K562 (cell line): ENCODE results near the gene HRH1. TPM values are rescaled to one million over a fixed set of nuclear protein-coding genes. Genes with fewer than 3 reads are reported as not detected.

Experiments
- C11orf30 ChIP-seq: fragments of 450-650 bp; IDR thresholded peaks from 2 replicates; pipeline ENCODE4 v1.6.1; 2016; ENCODE audit warnings: low read depth, mild to moderate bottlenecking
- ETS1 ChIP-seq: conservative IDR thresholded peaks from 2 replicates; pipeline ENCODE4 v1.6.1; 2011; ENCODE audit warnings: low read depth, mild to moderate bottlenecking, low read length; ENCODE audit not compliant: control insufficient read depth
- ETV6 ChIP-seq, 3 experiments: fragments of 150-350 bp in 1 of 3; sonication (generic) in 1 of 3; formaldehyde crosslinking in 1 of 3; IDR thresholded peaks; 2 replicates each; pipeline versions ENCODE4 v1.6.1 to v1.8.0; 2014 to 2022; ENCODE audit warnings: borderline replicate concordance in 2 of 3, low read depth in 2 of 3, antibody characterized with exemption in 1 of 3, low read length in 1 of 3, mild to moderate bottlenecking in 1 of 3, missing genetic modification reagents in 1 of 3
- FOS ChIP-seq: IDR thresholded peaks from 3 replicates; pipeline ENCODE4 v1.6.1; 2011; ENCODE audit not compliant: insufficient read length; ENCODE audit errors: extremely low read depth
- HMGXB4 ChIP-seq: sonication (generic); formaldehyde crosslinking; IDR thresholded peaks from 2 replicates; pipeline ENCODE4 v1.8.1; 2023; ENCODE audit warnings: mild to moderate bottlenecking, missing genetic modification reagents
- MCM3 ChIP-seq: fragments of 450-650 bp; IDR thresholded peaks from 2 replicates; pipeline ENCODE4 v1.6.1; 2016
- RBM17 ChIP-seq: fragments of 200-400 bp; formaldehyde crosslinking; IDR thresholded peaks from 2 replicates; pipeline ENCODE4 v1.6.1; 2017; ENCODE audit warnings: low read depth, mild to moderate bottlenecking, low read length, borderline replicate concordance
- SETDB1 ChIP-seq: IDR thresholded peaks from one replicate; pipeline ENCODE4 v1.6.1; 2012; ENCODE audit warnings: low read length, control low read depth, inconsistent platforms
- SNRNP70 ChIP-seq: fragments of 200-400 bp; formaldehyde crosslinking; optimal IDR thresholded peaks from 2 replicates; pipeline ENCODE3; 2017; ENCODE audit warnings: low read depth, low read length
- SUPT5H ChIP-seq: fragments of 450-650 bp; IDR thresholded peaks from 2 replicates; pipeline ENCODE4 v1.6.1; 2016
- TAL1 ChIP-seq: fragments of 450-650 bp; IDR thresholded peaks from 2 replicates; pipeline ENCODE4 v1.6.1; 2016; ENCODE audit warnings: mild to moderate bottlenecking
- ZBTB17 ChIP-seq: fragments of 450-650 bp; formaldehyde crosslinking; IDR thresholded peaks from 2 replicates; pipeline ENCODE4 v1.4.0; 2020; ENCODE audit warnings: mild to moderate bottlenecking
- ZNF76 ChIP-seq: fragments of 250-450 bp; sonication (Bioruptor Pico); IDR thresholded peaks from 2 replicates; pipeline ENCODE4 v1.4.0; 2020; ENCODE audit warnings: mild to moderate bottlenecking, moderate library complexity, borderline replicate concordance
- polyA plus RNA-seq, 8 experiments: library from polyadenylated mRNA; depleted of rRNA in 4 of 8; stranded (reverse) in 5 of 8; unstranded in 3 of 8; fragments of >200 nt; fragmentation: Nextera tagmentation in 2 of 8; fragmentation: Illumina TruSeq in 1 of 8; extraction: Ambion mirVana in 2 of 8; extraction: Trizol in 1 of 8; gene quantifications; 2 replicates each; pipeline versions ENCODE4 v1.2.1 to v1.2.3, GENCODE V29; 2011 to 2014; ENCODE audit warnings: inconsistent platforms in 1 of 8, missing spikeins in 1 of 8
- total RNA-seq, 7 experiments: library from RNA; depleted of rRNA in 6 of 7; stranded (reverse); fragments of >200 nt in 6 of 7; fragmentation: Illumina TruSeq in 2 of 7; extraction: Trizol in 2 of 7; gene quantifications; 2 replicates each; pipeline versions ENCODE4 v1.2.1 to v1.2.3, GENCODE V29; 2011 to 2021; ENCODE audit warnings: low replicate concordance in 1 of 7
- TF ChIP-seq, protein P1 (sequence below): sonication (generic); formaldehyde crosslinking; IDR thresholded peaks from 2 replicates; pipeline ENCODE4 v1.8.0; 2023; ENCODE audit warnings: mild to moderate bottlenecking, missing genetic modification reagents
- TF ChIP-seq, protein P2 (sequence below): sonication (generic); formaldehyde crosslinking; IDR thresholded peaks from 2 replicates; pipeline ENCODE4 v1.8.1; 2023; ENCODE audit warnings: mild to moderate bottlenecking, missing genetic modification reagents
- TF ChIP-seq, protein P3 (sequence below): sonication (generic); formaldehyde crosslinking; IDR thresholded peaks from 2 replicates; pipeline ENCODE4 v1.8.0; 2023; ENCODE audit warnings: mild to moderate bottlenecking, missing genetic modification reagents
- TF ChIP-seq, protein P4 (sequence below): fragments of 250-450 bp; sonication (Bioruptor Pico); IDR thresholded peaks from 2 replicates; pipeline ENCODE4 v1.9.0; 2021; ENCODE audit warnings: mild to moderate bottlenecking

Gene HRH1
- total and polyA plus RNA-seq, 9 of the 15 experiments (the other 6 are each of a cell fraction or from before 2014, with no cell fraction given), result 0.03 to 0.15 (median 0.06) TPM; not detected in 1

GRCh38 chr3:11288786-11289637 lies 134.7 kb downstream of the HRH1 start (continued):
- TF ChIP-seq TAL1 (peak; percentile 29; the same call in 1 of the 2 replicates), HMGXB4 (CRISPR knock-in tag) (no peak), FOS (peak; percentile 55), C11orf30 (no peak), ETS1 (no peak), ZNF76 (no peak), ETV6 (IDR thresholded peaks at IDR 0.05; ENCODE audit: borderline replicate concordance in 1 of 2, low read depth in 2 of 2, low read length in 1 of 2) (peak; percentile 32 to 80; a peak in 1 of 4 replicates), ETV6 (CRISPR knock-in tag; IDR thresholded peaks at IDR 0.05; ENCODE audit: borderline replicate concordance) (no peak), SUPT5H (peak; percentile 54), MCM3 (no peak), RBM17 (no peak), SNRNP70 (no peak), ZBTB17 (CRISPR knock-in tag) (no peak), SETDB1 (no peak)
- TF ChIP-seq, protein P1, sequence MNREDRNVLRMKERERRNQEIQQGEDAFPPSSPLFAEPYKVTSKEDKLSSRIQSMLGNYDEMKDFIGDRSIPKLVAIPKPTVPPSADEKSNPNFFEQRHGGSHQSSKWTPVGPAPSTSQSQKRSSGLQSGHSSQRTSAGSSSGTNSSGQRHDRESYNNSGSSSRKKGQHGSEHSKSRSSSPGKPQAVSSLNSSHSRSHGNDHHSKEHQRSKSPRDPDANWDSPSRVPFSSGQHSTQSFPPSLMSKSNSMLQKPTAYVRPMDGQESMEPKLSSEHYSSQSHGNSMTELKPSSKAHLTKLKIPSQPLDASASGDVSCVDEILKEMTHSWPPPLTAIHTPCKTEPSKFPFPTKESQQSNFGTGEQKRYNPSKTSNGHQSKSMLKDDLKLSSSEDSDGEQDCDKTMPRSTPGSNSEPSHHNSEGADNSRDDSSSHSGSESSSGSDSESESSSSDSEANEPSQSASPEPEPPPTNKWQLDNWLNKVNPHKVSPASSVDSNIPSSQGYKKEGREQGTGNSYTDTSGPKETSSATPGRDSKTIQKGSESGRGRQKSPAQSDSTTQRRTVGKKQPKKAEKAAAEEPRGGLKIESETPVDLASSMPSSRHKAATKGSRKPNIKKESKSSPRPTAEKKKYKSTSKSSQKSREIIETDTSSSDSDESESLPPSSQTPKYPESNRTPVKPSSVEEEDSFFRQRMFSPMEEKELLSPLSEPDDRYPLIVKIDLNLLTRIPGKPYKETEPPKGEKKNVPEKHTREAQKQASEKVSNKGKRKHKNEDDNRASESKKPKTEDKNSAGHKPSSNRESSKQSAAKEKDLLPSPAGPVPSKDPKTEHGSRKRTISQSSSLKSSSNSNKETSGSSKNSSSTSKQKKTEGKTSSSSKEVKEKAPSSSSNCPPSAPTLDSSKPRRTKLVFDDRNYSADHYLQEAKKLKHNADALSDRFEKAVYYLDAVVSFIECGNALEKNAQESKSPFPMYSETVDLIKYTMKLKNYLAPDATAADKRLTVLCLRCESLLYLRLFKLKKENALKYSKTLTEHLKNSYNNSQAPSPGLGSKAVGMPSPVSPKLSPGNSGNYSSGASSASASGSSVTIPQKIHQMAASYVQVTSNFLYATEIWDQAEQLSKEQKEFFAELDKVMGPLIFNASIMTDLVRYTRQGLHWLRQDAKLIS (CRISPR knock-in tag), result no peak
- TF ChIP-seq, protein P2, sequence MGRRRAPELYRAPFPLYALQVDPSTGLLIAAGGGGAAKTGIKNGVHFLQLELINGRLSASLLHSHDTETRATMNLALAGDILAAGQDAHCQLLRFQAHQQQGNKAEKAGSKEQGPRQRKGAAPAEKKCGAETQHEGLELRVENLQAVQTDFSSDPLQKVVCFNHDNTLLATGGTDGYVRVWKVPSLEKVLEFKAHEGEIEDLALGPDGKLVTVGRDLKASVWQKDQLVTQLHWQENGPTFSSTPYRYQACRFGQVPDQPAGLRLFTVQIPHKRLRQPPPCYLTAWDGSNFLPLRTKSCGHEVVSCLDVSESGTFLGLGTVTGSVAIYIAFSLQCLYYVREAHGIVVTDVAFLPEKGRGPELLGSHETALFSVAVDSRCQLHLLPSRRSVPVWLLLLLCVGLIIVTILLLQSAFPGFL, result no peak
- TF ChIP-seq, protein P3, sequence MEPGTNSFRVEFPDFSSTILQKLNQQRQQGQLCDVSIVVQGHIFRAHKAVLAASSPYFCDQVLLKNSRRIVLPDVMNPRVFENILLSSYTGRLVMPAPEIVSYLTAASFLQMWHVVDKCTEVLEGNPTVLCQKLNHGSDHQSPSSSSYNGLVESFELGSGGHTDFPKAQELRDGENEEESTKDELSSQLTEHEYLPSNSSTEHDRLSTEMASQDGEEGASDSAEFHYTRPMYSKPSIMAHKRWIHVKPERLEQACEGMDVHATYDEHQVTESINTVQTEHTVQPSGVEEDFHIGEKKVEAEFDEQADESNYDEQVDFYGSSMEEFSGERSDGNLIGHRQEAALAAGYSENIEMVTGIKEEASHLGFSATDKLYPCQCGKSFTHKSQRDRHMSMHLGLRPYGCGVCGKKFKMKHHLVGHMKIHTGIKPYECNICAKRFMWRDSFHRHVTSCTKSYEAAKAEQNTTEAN (CRISPR knock-in tag), result no peak
- TF ChIP-seq, protein P4, sequence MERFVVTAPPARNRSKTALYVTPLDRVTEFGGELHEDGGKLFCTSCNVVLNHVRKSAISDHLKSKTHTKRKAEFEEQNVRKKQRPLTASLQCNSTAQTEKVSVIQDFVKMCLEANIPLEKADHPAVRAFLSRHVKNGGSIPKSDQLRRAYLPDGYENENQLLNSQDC (CRISPR knock-in tag), result no peak
